ENCODE data around the gene PERCC1. TPM values are rescaled to one million over a fixed set of nuclear protein-coding genes. Genes with fewer than 3 reads are reported as not detected.

PERCC1 gene
- total RNA-seq, 1 experiment from 2014 or later: not detected

DNA sequence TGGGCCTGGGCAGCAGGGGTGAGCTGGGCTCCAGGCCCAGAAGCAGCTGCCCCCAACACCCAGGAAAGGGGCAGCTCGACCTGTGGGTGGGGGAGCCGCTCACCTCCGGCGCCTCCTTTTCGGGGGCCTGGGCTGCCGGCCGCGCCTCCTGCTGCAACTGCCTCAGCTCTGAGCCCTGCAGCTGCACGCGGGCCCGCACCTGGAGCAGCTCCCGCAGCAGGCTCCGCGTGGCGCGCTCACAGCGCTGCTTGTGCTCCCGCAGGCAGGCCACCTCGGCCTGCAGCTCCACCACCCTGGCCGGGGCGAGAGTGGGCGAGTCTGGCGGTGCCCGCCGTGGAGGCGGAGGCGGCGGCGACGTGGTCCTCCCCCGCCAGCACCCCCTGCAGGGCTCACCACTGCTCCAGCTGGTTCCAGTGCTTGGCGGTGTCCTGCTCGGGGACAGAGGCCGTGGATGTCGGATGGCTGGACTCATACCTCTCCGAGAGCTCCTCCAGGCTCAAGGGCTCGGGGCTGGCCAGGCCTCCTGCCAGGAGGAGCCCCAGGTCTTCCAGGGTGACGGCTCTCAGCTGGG, 12.6 kb downstream of the PERCC1 start:
- in situ Hi-C loops (cut with HindIII; ENCODE audit: low pct_unique_long_range_greater_than_20kb, low sequenced_read_pairs): no loop called here
- DNase-seq (ENCODE audit: low read depth, low spot score): no peak

DNA sequence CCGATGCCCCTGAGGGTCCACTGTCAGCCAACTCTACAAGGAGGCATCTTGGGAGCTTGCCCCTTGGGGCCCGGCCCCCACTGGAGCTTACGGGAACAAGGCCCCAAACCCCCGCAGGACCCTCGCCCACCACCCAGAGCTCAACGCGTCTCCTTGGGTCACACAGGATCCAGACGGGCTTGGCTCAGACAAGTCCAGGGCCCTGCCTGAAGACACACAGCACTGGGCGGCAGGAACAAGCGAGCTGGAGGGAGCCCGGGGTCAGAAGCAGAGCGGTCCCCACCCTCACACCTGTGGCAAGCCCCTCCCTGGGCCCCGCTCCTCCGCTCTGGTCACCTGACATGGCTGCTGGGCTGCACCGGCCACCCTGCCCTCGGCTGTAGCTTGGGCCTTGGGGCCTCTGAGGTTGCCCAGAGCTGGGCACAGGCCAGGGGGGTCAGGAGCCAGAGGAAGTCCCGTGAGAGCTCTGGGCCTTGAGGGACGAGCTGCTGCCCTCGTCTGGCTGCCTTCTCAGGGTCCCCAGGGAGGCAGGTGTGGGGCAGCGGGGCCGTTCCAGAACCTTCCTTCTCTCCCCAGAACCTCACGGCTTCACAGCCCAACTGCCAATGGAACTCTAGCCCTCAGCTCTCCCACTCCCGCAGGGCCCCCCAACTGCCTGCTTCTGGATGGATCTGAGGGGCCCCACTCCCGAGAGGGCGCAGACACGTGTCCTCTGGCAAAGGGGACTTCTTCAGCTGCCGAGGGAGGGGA, 13.3 kb downstream of the PERCC1 start, which contains the start of gene CCDC154:
TSS of gene CCDC154 (minus strand) at position 577 of the 750 bp plus-strand sequence. CDS start at position 343, 234 bp downstream.
- DNase-seq (ENCODE audit: low read depth, low spot score): peak; percentile 8
- in situ Hi-C loops (cut with HindIII; ENCODE audit: low pct_unique_long_range_greater_than_20kb, low sequenced_read_pairs): no loop called here

DNA sequence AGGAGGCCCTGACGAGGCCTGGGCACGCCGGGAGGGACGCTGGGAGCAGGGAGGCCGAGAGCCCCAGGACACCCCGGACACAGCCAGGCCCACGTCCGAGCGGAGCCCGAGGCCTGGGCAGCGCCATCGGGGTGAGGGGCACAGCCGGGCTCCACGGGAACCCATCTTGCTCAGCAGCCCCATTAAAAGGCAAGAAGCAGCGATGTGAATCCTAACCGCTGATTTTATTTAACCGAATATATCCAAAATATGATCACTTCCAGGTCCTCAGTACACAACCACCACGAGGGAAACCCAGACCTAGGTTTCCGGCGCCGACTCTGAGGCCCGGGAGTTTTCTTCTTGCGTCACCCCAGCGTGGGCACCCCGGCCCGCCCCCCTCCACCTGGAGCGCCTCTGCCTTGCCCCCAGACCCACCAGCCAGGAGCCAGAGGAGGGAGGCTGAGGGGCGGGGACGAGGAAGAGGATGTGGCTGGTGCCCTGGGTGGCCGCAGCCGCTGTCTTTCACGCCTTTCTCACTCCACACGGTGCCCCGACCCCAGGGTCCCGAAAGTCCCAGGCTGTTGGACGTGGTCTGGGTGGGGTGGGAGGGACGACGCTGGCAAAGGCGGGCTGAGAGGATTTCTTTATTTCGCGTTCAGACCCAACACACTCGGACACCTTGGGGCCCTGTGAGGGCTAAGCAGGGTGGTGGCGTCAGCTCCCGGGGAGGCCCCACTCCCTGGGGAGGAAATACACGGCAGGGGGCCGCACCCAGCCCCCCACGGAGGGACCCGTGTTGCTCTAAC, 14.0 kb downstream of the PERCC1 start:
- in situ Hi-C loops (cut with HindIII; ENCODE audit: low pct_unique_long_range_greater_than_20kb, low sequenced_read_pairs): no loop called here
- DNase-seq (ENCODE audit: low read depth, low spot score): no peak

DNA sequence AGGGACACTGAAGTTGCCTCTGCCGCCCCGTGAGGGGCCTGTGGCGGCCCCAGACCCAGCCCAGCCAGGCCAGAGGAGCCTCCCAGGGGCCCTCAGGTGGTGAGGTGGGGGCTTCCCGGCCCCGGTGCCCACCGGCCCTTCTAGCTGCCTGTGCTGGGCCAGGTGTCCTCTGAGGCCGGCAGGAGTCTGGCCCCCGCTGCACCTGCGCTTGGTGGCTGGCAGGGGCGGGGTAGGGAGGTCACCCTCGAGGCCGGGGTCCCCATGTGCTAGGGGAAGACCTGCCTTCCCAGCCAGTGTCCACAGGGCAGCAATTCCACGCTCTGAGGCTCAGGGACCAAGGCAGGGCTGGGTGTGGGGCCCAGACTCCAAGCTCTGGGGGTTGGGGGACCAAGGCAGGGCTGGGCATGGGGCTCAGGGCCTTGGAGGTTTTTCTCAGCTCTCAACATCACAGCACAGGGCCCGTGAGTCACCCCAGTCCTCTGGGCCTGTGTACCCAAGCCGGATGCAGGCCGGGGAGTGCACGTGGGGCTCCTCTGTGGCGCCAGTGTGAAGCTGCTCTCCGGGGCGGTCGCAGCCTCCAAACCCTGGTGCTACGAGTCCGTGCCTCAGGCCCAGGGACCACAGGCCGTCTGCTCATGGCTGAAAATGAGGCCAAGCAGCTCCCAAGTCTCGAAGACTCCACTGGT, 14.8 kb downstream of the PERCC1 start:
- DNase-seq (ENCODE audit: low read depth, low spot score): no peak
- in situ Hi-C loops (cut with HindIII; ENCODE audit: low pct_unique_long_range_greater_than_20kb, low sequenced_read_pairs): no loop called here

- DNase-seq (ENCODE audit: low read depth, low spot score): no peak
- in situ Hi-C loops (cut with HindIII; ENCODE audit: low pct_unique_long_range_greater_than_20kb, low sequenced_read_pairs): no loop called here
Measured at GRCh38 chr16:1446296-1447080, 15.6 kb downstream of the PERCC1 start.

DNA sequence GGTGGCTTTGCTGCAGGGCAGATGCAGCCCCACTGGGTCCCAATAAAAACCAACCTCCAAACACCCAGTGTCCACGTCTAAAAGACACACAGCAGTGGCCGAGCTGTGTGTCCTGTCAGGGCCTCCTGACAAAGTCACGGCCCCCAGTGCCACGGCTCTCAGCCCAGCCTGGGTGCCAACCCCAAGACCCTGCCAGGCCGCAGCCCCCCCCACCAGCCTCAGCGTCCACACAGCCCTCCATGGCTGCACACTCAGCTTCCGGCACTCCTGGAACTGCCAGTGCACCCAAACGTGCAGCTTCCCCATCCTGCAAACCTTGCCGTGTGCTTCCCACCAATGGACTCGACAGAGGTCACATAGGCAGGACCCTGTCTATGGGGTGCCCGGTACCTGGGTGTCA, 17.1 kb downstream of the PERCC1 start:
- in situ Hi-C loops (cut with HindIII; ENCODE audit: low pct_unique_long_range_greater_than_20kb, low sequenced_read_pairs): no loop called here
- DNase-seq (ENCODE audit: low read depth, low spot score): no peak

DNA sequence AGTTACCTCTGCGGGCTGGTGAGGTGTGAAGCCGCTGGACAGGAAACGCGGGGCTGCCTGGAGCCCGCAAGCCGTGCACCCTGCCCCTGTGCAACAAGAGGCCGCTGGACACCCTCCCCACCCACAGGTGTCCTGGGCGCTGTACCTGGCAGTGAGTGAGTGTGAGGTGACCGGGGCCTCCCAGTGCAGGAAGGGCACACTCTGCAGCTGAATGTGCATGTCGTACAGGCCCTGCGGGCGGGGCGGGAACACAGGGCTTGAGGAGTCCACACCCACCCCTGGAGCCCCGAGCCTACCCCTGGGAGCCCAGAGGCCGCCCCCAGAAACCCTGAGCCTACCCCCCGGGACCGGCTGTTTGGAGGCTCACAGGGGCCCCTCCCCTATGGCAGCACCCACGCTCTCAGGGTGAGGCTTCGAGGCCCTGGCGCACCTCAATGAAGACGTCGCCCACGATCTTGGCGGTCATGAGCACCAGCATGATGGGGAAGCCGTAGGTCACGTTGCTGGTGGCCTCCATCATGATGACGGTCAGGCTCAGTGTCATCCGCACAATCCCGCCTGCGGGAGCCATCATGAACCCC, 17.7 kb downstream of the PERCC1 start:
- in situ Hi-C loops (cut with HindIII; ENCODE audit: low pct_unique_long_range_greater_than_20kb, low sequenced_read_pairs): no loop called here
- DNase-seq (ENCODE audit: low read depth, low spot score): no peak

DNA sequence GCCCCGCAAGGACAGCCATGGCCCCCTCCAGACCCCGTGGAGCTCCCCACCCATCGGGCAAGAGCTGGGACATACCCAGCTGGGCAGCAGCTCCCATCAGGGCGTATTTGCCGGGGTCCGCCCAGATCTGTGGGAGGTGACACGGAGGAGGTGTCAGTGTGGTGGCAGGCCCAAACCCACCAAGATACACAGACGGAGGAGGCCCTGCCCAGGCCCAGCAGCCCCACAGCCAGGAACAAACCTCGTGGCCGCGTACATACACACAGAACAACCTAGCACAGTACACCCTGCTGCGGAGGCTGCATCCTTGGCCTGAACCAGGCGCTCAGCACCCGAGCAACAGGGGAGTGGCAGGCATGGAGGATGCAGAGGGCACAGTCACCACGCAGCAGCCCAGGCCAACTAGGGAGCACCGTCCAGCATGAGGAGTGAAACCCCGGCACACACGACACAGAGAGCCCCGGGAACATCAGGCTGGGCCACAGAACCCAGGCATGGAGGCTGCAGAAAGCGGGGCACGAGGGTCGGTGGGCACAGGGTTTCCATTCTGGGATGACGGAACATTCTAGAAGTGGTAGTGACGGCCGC, 18.4 kb downstream of the PERCC1 start:
- no peak for DNase-seq (ENCODE audit: low read depth, low spot score)
- in situ Hi-C loops (cut with HindIII; ENCODE audit: low pct_unique_long_range_greater_than_20kb, low sequenced_read_pairs): no loop called here

GRCh38 chr16:1450218-1450617, 19.3 kb downstream of the PERCC1 start:
- DNase-seq (ENCODE audit: low read depth, low spot score): no peak
- in situ Hi-C loops (cut with HindIII; ENCODE audit: low pct_unique_long_range_greater_than_20kb, low sequenced_read_pairs): no loop called here

DNA sequence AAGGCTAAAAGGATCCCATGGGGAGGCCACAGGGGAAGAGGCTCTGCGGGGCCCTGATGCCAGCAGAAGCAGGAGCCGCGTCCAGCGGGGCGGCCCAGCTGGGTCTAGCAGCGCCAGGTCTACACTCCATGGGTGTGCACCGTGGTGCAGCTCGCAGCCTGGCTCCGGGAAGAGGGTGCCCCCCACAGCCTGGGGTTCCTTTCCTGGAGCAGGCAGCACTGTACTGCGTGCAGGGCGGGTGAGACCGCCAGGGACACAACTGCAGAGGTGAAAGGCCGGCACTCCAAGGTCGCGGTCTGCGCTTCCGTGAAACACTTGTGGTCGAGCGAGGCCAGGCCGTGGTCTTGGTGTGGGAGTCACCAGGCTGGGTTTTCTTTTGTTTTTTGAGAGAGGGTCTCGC, 20.0 kb downstream of the PERCC1 start:
- DNase-seq (ENCODE audit: low read depth, low spot score): no peak
- in situ Hi-C loops (cut with HindIII; ENCODE audit: low pct_unique_long_range_greater_than_20kb, low sequenced_read_pairs): no loop called here

DNA sequence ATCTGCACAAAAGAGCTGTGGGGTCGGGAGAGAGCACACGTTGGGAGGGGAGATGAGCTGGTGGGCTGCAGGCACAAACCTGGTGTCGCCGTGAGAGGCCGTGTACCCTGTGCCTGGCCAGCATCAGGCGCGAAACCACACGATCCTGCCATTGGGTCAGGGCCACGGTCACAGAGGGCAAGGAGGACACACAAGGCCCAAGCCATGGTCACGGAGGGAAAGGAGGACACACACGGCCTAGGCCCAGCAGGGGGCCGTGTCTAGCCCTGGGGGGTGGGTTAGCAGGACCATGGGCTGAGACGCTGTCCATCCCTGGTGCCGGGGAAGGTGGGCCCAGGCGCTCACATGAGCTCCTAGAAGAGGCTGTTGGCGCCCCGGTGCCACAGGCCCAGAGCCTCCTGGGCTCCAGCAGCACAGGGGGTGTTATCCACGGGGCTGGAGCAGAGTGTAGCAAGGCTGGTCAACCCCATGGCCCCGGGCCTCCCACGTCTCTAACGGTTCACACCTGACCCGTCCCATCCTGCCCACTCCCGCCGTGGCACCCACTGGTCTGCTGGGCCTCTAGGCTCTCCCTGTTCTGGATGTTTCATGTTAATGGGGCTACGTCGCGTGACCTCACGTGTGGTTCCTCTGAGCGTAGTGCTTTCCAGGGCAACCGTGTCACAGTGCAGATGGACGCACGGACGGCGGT, 21.0 kb downstream of the PERCC1 start:
- in situ Hi-C loops (cut with HindIII; ENCODE audit: low pct_unique_long_range_greater_than_20kb, low sequenced_read_pairs): no loop called here

DNA sequence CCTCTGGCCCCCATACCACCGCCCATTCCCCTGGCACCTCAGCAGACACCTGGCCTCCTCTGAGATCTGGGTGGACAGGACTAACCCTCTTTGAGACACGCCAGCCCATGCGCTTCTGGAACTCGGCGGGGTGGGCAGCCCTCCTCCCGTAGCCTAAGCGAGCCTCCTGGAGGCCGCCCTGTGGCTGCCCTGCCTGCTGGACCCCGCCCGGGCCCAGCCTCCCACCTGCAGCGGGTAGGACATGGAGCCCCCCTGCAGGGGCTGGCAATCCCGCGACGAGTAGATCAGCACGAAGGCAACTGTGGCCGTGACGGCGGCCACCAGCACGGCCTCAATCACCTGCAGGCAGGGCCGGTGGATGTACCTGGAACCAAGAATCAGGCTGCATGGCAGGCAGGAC, 21.7 kb downstream of the PERCC1 start:
- no peak for DNase-seq (ENCODE audit: low read depth, low spot score)
- in situ Hi-C loops (cut with HindIII; ENCODE audit: low pct_unique_long_range_greater_than_20kb, low sequenced_read_pairs): no loop called here

More for the DNA sequence above, 21.0 kb downstream of the PERCC1 start:
- DNase-seq (ENCODE audit: low read depth, low spot score): no peak

- in situ Hi-C loops (cut with HindIII; ENCODE audit: low pct_unique_long_range_greater_than_20kb, low sequenced_read_pairs): no loop called here
- DNase-seq (ENCODE audit: low read depth, low spot score): no peak
Measured at GRCh38 chr16:1453316-1453715, 22.4 kb downstream of the PERCC1 start.

DNA sequence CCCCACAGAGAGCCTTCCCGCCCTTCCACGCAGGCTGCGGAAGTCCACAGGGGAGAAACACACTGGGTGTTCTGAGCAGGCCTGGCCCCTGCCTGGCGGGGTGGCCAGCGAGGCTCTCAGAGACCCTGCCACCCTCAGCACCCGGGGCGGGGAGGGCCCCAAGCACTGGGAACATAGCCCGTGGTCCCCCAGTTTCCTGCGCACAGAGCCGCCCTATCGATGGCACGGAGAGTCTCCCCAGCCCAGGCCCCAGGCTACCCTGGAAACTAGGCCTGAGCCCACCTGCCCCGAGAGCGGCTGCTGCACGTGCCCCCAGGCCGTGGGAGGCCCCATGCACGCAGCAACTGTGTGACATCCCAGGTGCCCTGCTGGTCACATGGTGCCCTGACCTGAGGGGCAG, 23.7 kb downstream of the PERCC1 start:
- in situ Hi-C loops (cut with HindIII; ENCODE audit: low pct_unique_long_range_greater_than_20kb, low sequenced_read_pairs): no loop called here
- DNase-seq (ENCODE audit: low read depth, low spot score): no peak

GRCh38 chr16:1455190-1456171, 24.6 kb downstream of the PERCC1 start:
- DNase-seq (ENCODE audit: low read depth, low spot score): no peak
- in situ Hi-C loops (cut with HindIII; ENCODE audit: low pct_unique_long_range_greater_than_20kb, low sequenced_read_pairs): no loop called here

Measured in SK-MEL-5 (cell line).